DMS114 treated with DMSO at 0.1 percent for 48 hours (cell line): Measurements from ENCODE around the gene PIMREG.

Experiments used
- DNase-seq: peaks from one replicate; lab custom pipeline; 2025; ENCODE audit not compliant: unreplicated experiment; lab: John Stamatoyannopoulos, UW

Gene PIMREG

DNA sequence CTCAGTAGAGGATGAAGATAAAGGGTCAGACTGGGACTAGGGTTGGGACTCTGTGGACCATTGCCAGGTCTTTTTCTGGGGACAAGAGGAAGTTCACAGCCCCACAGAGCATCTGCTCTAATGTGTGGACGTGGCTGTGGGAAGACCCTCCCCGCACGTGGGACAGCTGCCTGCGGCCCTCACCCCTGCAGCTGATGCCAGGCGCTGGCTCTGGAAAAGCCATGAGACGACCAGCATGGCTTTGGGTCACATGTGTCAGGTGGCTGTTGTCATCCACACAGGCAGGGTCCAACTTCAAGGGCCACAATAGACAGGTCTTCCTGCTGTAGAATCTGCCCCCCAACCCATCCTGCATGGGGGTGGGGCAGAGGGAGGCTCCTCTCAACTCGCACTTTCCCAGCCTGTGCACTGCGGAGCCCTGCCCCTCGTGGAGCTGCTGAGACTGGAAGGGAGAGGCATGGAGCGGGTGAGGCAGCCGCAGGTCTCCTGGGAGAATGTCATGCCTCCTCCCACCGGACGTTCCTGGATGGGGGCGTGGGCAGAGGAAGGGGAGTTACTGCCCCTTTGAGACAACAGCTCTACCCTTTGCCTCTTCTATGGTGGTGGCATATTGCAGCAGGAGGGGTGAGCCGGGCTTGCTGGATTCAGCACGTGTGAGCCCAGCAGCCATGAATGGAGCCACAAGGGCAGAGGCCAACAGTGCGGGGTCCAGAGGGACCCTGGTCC lies 53.4 kb downstream of the PIMREG start:
- no peak for DNase-seq

DNA sequence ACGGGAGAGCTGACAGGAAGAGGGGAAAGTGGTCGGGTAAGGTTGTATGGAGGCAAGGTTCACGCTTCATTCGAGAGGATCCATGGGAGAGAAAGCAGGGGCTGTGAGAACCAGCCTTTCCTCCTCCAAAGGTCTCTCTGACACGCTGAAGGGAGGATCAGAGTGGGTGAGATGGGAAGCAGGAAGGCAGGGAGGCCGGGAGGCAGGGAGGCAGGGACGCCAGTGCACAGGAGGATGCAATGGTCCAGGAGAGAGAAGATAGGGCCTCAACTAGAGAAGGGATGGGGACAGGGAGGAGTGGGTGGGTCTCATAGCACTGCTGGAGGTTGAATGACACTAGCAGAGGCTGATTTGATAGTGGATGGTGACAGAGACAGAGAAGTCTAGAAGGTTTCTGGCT lies 54.1 kb downstream of the PIMREG start:
- DNase-seq: no peak

DNA sequence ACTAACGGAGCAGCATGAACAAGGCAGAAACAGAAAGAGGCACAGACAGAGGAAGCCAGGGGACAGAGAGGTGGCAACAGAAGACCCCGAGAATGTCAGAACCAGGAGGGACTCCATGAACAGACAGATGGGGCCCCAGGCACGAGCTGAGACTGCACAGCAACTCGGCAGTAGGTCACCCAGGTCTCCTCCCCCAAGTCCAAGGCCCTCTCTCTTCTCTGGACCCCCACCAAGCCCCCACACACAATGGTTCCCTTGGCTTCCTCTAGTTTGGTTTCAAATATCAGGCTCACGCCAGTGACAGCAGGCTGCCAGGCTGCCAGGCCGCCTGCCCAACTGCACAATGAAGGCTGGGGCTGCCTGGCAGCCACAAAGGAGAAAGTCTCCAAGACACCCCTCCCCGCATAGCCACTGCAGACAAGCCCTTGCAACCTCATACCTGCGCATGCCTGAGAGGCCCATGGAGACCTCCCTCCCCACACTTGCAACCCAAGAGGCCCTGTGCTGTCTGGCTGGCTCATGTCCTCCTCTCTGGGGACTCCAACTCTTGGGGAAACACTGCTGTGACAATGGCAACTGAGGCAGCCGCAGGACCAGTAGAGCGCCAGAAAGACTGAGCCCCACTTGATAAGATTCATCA lies 54.8 kb downstream of the PIMREG start:
- no peak for DNase-seq
